AG20443 (cell line): ENCODE measurements around the gene C1QTNF1.
A peak's percentile ranks its signal among the peaks of the same experiment; 100 is the strongest.
"Not testable (repeated sequence)": the region's sequence is repeated elsewhere in the genome, so short reads cannot be mapped to it uniquely, and the experiment has no call there.

Experiments
- DNase-seq: peaks from one replicate; pipeline ENCODE4 v3.0.0; 2012; ENCODE audit warnings: low spot score, mixed read lengths

C1QTNF1 gene

GRCh38 chr17:79006046-79006445 is 17.9 kb upstream of the C1QTNF1 start:
- no peak for DNase-seq

- DNase-seq, result no peak
These were observed 17.0 kb upstream of the C1QTNF1 start for GRCh38 chr17:79006794-79007503.

DNA sequence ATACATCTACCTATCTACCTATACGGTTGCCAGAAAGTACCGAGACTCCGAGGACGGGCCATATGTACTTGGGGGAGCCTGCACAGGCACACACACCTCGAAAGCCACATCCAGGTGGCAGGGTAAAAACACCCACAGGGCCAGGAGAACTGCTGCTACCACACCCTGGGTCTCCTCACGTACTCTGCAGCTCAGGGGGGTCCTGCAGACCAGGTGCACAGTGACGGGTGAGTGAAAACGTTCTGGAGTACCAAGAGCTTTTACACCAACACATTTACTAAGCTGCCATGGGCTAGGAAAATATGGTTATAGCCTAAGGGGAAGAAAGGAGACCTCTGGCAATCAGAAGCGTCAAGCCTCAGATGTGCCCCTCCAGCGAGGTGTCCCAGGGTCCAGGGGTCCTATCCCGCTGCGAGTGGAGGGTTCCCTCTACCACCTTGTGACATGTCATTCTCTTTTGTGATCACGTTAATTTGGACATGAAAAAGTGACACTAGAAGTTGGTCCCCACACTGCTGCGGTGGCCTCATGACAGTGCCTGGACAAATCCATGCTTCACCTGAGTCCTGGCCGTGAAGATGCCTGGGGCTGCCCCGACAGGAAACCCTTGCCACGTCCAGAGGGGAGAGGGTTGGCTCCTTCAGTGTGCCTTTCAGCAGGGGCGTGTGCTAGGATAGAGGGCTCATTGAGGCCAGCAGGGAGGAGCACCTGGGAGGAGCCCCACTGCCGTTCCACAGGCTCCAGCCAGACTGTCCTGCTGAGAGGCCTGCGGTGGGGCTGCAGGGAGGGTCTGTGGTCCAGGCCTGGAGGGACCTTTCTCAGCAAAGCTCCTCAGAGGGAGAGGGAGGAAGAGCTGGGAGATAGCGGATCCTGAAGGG is 16.2 kb upstream of the C1QTNF1 start:
- DNase-seq, result no peak

GRCh38 chr17:79008666-79009387 is 15.1 kb upstream of the C1QTNF1 start:
- no peak for DNase-seq

- DNase-seq, result peak; percentile 100
These were observed 14.3 kb upstream of the C1QTNF1 start, which contains the start of gene CANT1 for GRCh38 chr17:79009397-79010303. TSS of gene CANT1 (minus strand) at chr17:79009764. CDS start at chr17:78997622, 12,142 bp downstream.

DNA sequence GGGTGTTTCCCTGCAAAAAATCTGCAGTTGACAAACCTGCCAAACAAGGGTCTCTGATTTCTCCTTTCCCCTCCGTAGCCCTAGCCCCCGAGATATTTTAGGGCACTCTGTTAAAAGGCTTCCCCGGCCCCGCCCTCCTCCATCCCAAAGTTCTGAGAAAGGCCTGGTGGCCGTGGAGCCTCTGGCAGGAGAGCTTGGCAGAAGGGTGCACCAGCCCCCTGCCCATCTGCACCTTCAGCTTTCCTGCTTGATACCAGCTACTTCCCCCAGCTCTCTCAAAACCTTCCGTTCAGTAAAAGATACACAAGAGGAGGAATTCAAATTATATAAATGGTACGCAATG is 13.7 kb upstream of the C1QTNF1 start:
- no peak for DNase-seq

DNA sequence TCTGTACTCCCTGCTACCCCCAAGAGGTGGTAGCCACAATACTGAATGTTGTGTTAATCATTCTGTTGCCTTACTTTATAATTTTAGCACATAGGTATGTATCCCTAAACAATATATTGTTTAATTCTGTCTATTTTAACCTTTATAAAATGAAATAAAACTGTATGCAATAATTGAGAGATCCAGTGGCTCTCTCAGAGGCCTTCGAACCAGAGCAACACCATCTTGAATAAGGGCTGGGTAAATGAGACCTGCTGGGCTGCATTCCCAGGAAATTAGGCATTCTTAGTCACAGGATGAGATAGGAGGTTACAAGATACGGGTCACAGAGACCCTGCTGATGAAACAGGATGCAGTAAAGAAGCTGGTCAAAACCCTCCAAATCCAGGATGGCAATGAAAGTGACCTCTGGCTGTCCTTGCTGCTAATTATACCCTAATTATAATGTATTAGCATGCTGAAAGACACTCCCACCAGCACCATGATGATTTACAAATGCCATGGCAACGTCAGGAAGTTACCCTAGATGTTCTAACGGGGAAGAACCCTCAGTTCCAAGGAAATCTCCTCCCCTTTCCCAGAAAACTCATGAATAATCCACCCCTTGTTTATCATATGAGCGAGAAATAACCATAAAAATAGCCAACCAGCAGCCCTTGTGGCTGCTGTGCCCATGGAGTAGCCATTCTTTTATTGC is 12.4 kb upstream of the C1QTNF1 start:
- DNase-seq, result no peak

DNA sequence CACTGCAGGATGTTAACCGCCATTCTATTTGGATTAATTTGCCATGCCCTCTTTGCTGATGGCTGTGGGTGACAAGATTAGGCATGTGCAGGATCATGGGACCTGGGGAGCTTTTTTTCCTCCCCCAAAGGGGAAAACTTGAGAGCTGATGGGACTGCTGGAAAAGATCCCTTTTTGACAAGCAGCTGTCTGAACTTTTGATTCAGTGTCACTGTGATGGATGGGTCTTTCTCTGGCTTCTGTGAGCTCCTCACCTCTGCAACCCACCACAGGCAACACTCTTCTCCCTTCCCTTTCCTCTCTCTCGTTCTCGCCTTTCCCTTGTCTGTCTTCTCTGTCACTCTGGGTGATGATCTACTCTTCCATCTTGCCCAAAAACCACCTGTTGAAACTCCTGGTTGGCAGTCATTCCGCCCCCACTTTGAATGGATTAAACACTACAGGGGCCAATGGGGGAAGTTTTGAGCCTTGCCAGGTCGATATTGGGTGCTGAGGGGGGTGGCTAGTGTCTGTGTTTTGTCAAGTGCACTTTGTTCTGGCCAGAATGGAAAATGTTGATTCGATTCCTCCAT is 11.3 kb upstream of the C1QTNF1 start:
- DNase-seq, result no peak

DNA sequence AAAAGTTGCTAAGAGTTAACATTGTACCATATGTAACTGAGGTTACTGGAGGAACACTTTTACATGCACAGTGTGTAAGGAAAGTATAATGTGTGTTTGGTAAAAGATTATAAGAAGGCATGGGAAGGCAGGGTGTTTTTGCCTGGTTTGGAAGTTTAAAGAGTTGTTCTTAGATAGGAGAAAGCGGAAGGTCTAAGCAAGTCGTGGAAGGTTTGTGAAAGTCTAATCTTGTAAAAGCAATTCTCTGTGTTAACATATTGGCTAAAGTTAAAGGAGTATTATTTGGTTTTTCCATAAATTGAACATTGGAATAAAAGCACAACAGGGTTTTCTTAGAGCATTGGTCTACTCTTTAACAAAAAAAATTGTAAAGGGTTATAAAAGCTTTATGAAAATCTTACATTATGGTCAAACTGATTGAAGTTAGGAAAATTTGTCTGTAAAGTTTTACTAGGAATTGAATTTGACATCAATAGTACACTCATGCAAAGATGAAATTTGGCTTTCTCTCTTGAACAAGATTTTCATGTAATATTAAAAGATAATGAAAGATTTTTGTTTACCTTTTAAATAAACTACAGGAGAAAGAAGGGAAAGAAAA is 9.7 kb upstream of the C1QTNF1 start:
- no peak for DNase-seq

GRCh38 chr17:79017546-79018369 is 6.2 kb upstream of the C1QTNF1 start:
- no peak for DNase-seq

GRCh38 chr17:79018370-79018695 is 5.6 kb upstream of the C1QTNF1 start:
- no peak for DNase-seq

GRCh38 chr17:79019261-79019631 is 4.7 kb upstream of the C1QTNF1 start:
- no peak for DNase-seq

DNA sequence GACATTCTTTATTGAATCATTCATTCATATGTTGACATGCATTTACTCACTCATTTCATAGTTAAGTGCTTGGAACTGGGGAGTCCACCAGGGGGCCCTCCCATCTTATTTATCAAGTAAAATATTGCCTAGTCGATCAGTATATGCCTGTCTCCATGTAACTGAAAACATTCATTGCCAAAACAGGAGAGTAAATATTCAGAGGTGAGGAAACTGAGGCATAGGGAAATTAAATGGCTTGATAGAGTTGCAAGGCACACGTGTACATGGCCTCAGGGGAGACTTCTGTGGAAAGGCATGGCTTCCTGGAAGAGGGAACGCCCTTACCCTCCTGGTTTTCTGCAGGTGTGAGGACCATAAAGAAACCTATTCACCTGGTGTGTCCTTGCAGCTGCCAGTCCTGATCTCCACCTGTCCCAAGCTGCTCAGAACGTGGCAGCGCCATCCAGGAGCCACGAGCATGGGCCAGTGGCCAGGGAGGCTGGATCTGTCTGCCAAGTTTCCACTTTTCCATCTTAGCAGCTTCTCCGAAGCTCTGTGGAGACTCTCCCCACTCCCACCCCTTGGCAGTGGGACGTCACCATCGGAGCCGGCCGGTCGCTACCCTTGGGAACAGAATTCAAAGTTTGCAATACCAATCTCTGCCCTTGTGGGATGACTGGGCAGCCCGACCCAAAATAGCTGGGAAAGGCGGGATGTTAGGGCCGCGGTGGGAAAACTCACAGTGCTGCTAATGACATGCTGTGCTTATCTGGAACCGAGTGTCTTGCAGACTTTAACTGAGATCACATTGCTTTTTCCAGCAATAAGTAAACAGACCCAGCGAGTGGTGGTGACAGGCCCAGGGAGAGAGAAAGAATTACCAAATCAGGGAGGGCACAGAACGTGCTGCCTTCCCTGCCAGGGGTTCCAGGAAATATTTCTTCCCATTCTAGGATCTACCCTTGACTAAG is 4.1 kb upstream of the C1QTNF1 start:
- DNase-seq, result peak; percentile 63

GRCh38 chr17:79020631-79021301 is 3.2 kb upstream of the C1QTNF1 start:
- DNase-seq, result no peak

DNA sequence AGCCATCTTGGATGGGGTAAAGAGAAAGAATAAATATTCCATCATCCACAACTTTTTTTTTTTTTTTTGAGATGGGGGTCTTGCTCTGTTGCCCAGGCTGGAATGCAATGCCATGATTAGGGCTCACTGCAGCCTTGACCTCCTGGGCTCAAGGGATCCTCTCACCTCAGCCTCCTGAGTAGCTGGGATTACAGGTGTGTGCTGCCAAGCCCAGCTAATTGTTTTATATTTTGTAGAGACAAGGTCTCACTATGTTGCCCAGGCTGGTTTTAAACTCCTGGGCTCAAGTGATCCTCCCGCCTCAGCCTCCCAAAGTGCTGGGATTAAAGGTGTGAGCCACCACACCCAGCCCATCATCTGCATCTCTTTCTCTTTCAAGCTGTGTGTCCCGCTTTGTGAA is 2.0 kb upstream of the C1QTNF1 start:
- not testable (repeated sequence) for DNase-seq

DNA sequence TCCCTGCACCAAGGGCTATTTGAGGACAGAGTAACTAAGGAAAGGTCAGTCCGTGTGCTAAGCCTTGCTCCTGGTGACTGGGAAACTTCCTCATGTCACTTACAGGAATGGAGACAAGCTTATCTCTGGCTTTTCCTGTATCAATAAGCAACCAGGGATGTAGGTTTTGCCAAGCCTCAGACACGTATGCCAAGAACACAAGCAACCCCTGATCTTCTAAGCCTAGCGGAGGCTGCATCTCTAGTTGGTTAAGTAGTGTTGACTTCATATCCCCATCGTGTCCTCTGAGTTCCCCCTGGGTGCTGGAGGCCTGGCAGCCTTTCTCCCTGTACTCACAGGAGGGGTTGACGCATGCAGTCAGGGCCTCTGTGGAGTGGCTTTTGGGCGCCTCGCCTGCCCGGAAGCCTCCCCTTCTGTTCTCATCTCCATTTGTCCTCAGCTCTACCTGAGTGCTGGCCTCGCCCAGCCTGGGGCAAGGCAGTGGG is 1.4 kb upstream of the C1QTNF1 start:
- no peak for DNase-seq

GRCh38 chr17:79023180-79023705 is 726 bp upstream of the C1QTNF1 start:
- DNase-seq, result no peak
